Adipocyte (in vitro differentiated cells): ENCODE measurements around the gene NUP93.
"Not testable (repeated sequence)": the region's sequence is repeated elsewhere in the genome, so short reads cannot be mapped to it uniquely, and the experiment has no call there.

ENCODE experiments used
- DNase-seq: peaks from one replicate; pipeline ENCODE4 v3.0.0-alpha.2; 2015; ENCODE audit warnings: low read depth
- H3K27me3 ChIP-seq: replicated peaks from 2 replicates; pipeline ENCODE4 v1.7.0; 2013; ENCODE audit warnings: mild to moderate bottlenecking, low read length, moderate library complexity; ENCODE audit not compliant: control insufficient read depth, insufficient read depth
- H3K36me3 ChIP-seq: 2 replicates; pipeline ENCODE4 v1.7.0; 2013; ENCODE audit warnings: low read length, mild to moderate bottlenecking, moderate library complexity; ENCODE audit not compliant: control insufficient read depth, insufficient read depth, severe bottlenecking
- H3K4me1 ChIP-seq: 2 replicates; pipeline ENCODE4 v1.7.0; 2013; ENCODE audit warnings: mild to moderate bottlenecking, low read length, moderate library complexity; ENCODE audit not compliant: control insufficient read depth, insufficient read depth
- H3K4me3 ChIP-seq: 2 replicates; pipeline ENCODE4 v1.7.0; 2013; ENCODE audit warnings: mild to moderate bottlenecking, low read length, moderate library complexity
- H3K9ac ChIP-seq: 2 replicates; pipeline ENCODE4 v1.7.0; 2013; ENCODE audit warnings: mild to moderate bottlenecking, low read length, moderate library complexity
- H3K9me3 ChIP-seq: 2 replicates; pipeline ENCODE4 v1.7.0; 2013; ENCODE audit warnings: mild to moderate bottlenecking, low read length, moderate library complexity; ENCODE audit not compliant: control insufficient read depth

NUP93 gene

DNA sequence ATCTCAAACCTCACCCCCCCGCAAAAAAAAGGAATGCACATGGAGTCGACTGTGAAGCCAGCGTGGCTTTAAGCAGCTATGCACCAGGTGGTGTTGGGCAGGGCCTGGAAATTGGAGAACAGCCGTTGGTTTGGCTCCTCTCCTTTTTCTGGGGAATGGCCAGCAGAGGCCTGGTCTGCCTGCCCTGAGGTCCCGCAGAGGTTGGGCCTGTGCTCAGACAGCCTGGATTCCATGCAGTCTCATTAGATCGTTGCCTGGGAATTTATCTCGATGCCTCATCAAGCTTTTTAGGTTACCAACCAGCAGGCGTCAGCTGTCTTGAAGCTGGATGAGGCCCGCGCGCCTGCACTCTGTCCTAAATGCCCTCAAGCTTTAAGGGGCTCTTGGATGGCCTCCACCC lies 144.9 kb downstream of the NUP93 start:
- H3K9me3 ChIP-seq: no peaks in the 10 kb centered on the region
- H3K36me3 ChIP-seq: no peaks in the 10 kb centered on the region
- DNase-seq: peak; percentile 10

GRCh38 chr16:56876048-56876447 lies 146.1 kb downstream of the NUP93 start:
- Histone ChIP-seq H3K36me3 (no peaks in the 10 kb centered on the region), H3K9ac (no peak overlapping the region), H3K4me3 (no peak overlapping the region), H3K4me1 (no peaks in the 10 kb centered on the region), H3K27me3 (peaks cover 3% of the 10 kb centered on the region), H3K9me3 (no peaks in the 10 kb centered on the region)
- no peak for DNase-seq

More for the DNA sequence above, 144.9 kb downstream of the NUP93 start:
- no peak overlapping the region for H3K9ac ChIP-seq
- H3K27me3 ChIP-seq: no peaks in the 10 kb centered on the region
- no peak overlapping the region for H3K4me3 ChIP-seq
- H3K4me1 ChIP-seq: no peaks in the 10 kb centered on the region

DNA sequence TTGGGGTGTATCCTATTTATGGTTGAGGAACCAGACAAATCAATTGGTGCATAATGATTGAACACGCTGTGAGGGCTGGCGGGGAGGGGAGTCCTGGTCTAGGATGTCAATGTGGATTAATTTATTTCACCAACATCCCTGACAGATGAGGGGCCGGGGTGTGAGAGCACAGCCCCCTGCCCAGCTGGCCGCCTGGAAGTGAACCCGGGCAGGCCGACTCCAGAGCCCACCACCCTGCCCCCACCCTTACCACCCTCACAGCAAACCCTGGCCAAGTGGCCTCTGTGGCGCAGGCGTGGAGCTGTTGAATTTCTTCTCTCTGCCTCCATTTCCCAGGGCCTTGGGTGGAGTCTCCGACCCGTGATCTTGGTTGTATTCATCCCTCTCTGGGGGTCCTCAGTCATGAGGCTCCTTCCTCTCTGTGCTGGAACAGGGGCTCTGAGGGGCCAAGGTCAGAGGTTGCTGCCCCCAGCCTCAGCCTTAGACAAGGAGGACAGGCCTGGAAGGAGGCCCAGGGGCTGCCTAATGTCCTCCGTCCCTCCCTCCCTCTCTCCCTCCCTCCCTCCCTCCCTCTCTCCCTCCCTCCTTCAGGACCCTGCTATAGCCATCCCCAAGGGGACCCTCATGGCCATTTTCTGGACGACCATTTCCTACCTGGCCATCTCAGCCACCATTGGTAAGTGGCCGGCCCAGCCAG lies 147.7 kb downstream of the NUP93 start:
- Histone ChIP-seq H3K4me1 (no peaks in the 10 kb centered on the region), H3K27me3 (peaks cover 6% of the 10 kb centered on the region), H3K4me3 (no peak overlapping the region), H3K9ac (no peak overlapping the region), H3K36me3 (no peaks in the 10 kb centered on the region), H3K9me3 (no peaks in the 10 kb centered on the region)
- no peak for DNase-seq

DNA sequence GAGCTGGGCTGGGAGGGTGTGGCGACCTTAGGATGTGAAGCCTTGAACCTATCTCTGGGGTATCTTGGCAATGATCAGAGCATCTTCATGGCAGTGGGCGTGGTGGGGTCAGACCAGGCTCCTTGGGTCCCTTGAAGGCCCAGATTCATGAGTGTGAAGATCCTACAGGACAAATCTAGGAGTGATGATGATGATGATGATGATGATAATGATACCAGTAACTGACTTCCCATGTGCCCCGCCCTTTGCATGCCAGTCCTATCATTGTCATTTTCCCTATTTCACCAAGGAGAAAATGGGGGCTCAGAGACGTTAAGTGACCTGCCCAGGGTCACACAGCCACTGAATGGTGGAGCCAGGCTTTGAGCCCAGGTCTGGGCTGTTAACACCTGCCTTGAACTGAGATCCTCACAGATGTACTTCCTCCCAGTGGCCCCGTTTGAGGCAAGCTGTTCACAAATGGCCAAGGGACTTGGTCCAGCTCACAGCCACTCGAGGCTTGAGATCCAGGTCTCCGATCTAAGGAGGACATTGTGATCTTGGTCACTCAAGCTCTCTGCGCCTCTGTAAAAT lies 148.4 kb downstream of the NUP93 start:
- no peak overlapping the region for H3K4me3 ChIP-seq
- no peaks in the 10 kb centered on the region for H3K4me1 ChIP-seq
- H3K9me3 ChIP-seq: no peaks in the 10 kb centered on the region
- DNase-seq: no peak
- peaks cover 6% of the 10 kb centered on the region for H3K27me3 ChIP-seq
- H3K36me3 ChIP-seq: no peaks in the 10 kb centered on the region
- no peak overlapping the region for H3K9ac ChIP-seq

- no peak overlapping the region for H3K4me3 ChIP-seq
- H3K9me3 ChIP-seq: no peaks in the 10 kb centered on the region
- H3K27me3 ChIP-seq: peaks cover 6% of the 10 kb centered on the region
- H3K9ac ChIP-seq: no peak overlapping the region
- no peaks in the 10 kb centered on the region for H3K36me3 ChIP-seq
- DNase-seq: no peak
- no peaks in the 10 kb centered on the region for H3K4me1 ChIP-seq
Measured at GRCh38 chr16:56879276-56879675, 149.3 kb downstream of the NUP93 start.

DNA sequence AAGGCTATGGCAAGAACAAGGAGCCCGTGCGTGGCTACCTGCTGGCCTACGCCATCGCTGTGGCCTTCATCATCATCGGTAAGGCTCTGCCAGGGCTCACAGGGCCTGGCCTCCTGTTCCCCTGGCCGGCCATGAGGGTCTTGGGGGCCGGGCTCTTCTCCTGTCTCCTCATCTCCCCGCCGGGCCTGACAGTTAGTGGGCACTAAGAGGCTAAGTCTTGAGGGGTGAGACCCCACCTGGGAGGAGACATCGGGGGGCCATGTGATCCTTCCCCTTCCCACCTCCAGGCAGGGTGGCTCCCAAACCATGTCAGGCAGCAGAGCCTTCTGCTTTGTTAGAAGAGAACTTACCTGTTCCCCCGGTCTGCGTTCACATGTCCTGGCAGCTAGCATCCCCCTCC lies 150.2 kb downstream of the NUP93 start:
- peaks cover 6% of the 10 kb centered on the region for H3K27me3 ChIP-seq
- H3K36me3 ChIP-seq: no peaks in the 10 kb centered on the region
- H3K4me1 ChIP-seq: no peaks in the 10 kb centered on the region
- no peaks in the 10 kb centered on the region for H3K9me3 ChIP-seq
- DNase-seq: no peak
- no peak overlapping the region for H3K9ac ChIP-seq
- H3K4me3 ChIP-seq: no peak overlapping the region

DNA sequence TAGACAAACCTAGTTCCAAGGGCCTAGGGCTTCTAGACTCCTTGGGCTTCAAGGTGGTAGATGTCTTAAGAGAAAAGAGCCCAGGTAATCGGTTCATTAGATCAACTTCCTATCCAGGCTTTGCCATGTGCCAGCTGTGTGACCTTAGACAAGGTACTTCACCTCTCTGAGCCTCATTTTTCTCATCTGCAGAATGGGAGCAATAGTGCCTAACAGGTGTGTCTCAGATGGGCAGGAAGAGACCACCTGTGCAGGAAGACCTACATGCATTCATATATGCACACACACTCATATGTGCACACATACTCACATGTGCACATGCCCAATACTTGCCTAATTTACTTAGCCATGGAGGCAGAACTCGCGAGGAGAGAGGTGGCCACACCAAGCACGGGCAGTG lies 150.8 kb downstream of the NUP93 start:
- no peaks in the 10 kb centered on the region for H3K36me3 ChIP-seq

DNA sequence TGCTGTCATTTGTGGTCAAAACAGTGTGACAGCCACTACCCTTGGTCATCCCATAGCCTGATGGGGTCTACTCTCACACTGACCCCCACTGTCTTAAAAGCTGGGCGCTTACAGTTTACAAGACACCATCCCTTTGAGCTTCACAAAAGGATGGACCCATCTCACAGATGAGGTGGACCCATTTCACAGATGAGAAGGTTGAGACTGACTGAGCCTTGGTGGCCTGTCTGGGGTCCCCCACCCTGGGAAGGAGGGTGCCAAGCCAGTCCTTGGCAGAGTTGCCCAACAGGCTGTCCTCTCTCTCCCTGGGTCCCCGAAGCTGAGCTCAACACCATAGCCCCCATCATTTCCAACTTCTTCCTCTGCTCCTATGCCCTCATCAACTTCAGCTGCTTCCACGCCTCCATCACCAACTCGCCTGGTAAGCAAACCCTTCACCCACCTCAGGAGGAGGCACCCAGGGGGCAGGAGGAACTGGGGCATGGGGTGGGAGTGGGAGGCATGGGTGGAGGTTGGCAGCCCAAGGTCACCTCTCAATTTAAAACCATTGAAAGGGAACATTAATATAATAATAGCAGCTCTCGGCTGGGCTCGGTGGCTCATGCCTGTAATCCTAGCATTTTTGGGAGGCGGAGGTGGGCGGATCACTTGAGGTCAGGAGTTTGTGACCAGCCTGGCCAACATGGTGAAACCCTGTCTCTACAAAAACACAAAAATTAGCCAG lies 152.3 kb downstream of the NUP93 start:
- Histone ChIP-seq H3K9ac (no peak overlapping the region), H3K9me3 (no peaks in the 10 kb centered on the region), H3K4me3 (no peak overlapping the region), H3K4me1 (no peaks in the 10 kb centered on the region), H3K27me3 (peaks cover 6% of the 10 kb centered on the region), H3K36me3 (no peaks in the 10 kb centered on the region)
- DNase-seq: no peak

More for the DNA sequence above, 150.8 kb downstream of the NUP93 start:
- no peak for DNase-seq
- Histone ChIP-seq H3K4me1 (no peaks in the 10 kb centered on the region), H3K9ac (no peak overlapping the region), H3K4me3 (no peak overlapping the region), H3K9me3 (no peaks in the 10 kb centered on the region), H3K27me3 (peaks cover 6% of the 10 kb centered on the region)

GRCh38 chr16:56883586-56883985 lies 153.7 kb downstream of the NUP93 start:
- no peak overlapping the region for H3K4me3 ChIP-seq
- peaks cover 6% of the 10 kb centered on the region for H3K27me3 ChIP-seq
- H3K9ac ChIP-seq: no peak overlapping the region
- no peaks in the 10 kb centered on the region for H3K4me1 ChIP-seq
- no peak for DNase-seq
- H3K36me3 ChIP-seq: no peaks in the 10 kb centered on the region
- H3K9me3 ChIP-seq: no peaks in the 10 kb centered on the region

- H3K27me3 ChIP-seq: peaks cover 6% of the 10 kb centered on the region
- no peak for DNase-seq
- no peaks in the 10 kb centered on the region for H3K9me3 ChIP-seq
- H3K36me3 ChIP-seq: no peaks in the 10 kb centered on the region
- H3K9ac ChIP-seq: no peak overlapping the region
- H3K4me1 ChIP-seq: no peaks in the 10 kb centered on the region
- no peak overlapping the region for H3K4me3 ChIP-seq
Measured at GRCh38 chr16:56884026-56884582, 154.2 kb downstream of the NUP93 start.

DNA sequence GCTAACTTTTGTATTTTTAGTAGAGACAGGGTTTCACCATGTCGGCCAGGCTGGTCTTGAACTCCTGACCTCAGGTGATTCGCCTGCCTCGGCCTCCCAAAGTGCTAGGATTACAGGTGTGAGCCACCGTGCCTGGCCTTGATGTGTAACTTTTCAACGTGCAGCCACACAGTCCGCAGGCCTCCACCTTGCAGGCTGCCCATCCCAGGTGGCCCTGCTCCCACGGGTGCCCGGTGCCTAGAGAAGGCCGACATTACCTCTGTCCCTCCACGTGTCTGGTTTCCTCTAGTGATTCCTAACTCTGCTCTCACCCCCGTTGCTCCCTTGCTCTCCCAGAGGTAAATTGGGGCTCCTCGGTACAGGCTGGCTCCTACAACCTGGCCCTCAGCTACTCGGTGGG lies 155.0 kb downstream of the NUP93 start:
- H3K27me3 ChIP-seq, H3K4me1 ChIP-seq, DNase-seq, H3K9ac ChIP-seq, H3K4me3 ChIP-seq, H3K9me3 ChIP-seq, H3K36me3 ChIP-seq: not testable (repeated sequence)
